ENCODE measurements around the gene EVI5L.

The EVI5L gene

DNA sequence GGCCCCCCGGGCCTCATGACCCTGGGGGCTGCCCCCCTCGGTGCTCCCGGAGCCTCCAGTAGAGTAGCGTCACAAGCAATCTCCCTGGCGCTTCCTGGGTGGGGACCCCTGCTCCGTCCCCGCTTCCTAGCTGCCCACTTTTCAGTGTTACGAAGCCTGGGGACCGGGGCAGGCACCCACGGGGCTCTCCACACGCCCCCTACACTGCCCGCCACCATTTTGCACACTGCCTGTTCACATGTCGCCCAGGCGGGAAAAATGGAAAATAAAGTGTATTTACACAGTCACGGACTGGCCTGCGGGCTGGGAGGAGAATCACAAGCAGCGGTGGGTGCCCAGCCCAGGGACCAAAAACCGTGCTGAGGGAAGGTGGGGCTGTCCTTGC is 34.7 kb downstream of the EVI5L start:
- Histone ChIP-seq H3K4me1 (ENCODE audit: control insufficient read depth, low read length) (peaks cover 18% of the 10 kb centered on the region), H3K27ac (ENCODE audit: low read depth, low read length) (no peak overlapping the region), H3K4me3 (ENCODE audit: low read length) (no peak overlapping the region), H3K36me3 (ENCODE audit: control insufficient read depth, low read length) (no peaks in the 10 kb centered on the region), H3K27me3 (ENCODE audit: control insufficient read depth, low read length) (peaks cover 15% of the 10 kb centered on the region), H3K9me2 (replicated peaks; ENCODE audit: control insufficient read depth, low read length) (no peaks in the 10 kb centered on the region), H3K9me3 (ENCODE audit: control insufficient read depth, insufficient read depth, low read length) (no peaks in the 10 kb centered on the region), H3K4me2 (ENCODE audit: low read length) (no peak overlapping the region), H3K79me2 (ENCODE audit: control insufficient read depth, low read length) (no peaks in the 10 kb centered on the region), H4K20me1 (ENCODE audit: control insufficient read depth, insufficient read depth, low read depth, low read length) (no peaks in the 10 kb centered on the region), H3F3A (ENCODE audit: control insufficient read depth, insufficient read depth) (no peaks in the 10 kb centered on the region)
- no peak for TF ChIP-seq EZH2phosphoT487 (IDR thresholded peaks at IDR 0.05; ENCODE audit: borderline replicate concordance, low read length)
- TF ChIP-seq, protein P1, sequence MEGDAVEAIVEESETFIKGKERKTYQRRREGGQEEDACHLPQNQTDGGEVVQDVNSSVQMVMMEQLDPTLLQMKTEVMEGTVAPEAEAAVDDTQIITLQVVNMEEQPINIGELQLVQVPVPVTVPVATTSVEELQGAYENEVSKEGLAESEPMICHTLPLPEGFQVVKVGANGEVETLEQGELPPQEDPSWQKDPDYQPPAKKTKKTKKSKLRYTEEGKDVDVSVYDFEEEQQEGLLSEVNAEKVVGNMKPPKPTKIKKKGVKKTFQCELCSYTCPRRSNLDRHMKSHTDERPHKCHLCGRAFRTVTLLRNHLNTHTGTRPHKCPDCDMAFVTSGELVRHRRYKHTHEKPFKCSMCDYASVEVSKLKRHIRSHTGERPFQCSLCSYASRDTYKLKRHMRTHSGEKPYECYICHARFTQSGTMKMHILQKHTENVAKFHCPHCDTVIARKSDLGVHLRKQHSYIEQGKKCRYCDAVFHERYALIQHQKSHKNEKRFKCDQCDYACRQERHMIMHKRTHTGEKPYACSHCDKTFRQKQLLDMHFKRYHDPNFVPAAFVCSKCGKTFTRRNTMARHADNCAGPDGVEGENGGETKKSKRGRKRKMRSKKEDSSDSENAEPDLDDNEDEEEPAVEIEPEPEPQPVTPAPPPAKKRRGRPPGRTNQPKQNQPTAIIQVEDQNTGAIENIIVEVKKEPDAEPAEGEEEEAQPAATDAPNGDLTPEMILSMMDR (IDR thresholded peaks at IDR 0.05; ENCODE audit: low read depth, low read length, poor library complexity, severe bottlenecking) = no peak

DNA sequence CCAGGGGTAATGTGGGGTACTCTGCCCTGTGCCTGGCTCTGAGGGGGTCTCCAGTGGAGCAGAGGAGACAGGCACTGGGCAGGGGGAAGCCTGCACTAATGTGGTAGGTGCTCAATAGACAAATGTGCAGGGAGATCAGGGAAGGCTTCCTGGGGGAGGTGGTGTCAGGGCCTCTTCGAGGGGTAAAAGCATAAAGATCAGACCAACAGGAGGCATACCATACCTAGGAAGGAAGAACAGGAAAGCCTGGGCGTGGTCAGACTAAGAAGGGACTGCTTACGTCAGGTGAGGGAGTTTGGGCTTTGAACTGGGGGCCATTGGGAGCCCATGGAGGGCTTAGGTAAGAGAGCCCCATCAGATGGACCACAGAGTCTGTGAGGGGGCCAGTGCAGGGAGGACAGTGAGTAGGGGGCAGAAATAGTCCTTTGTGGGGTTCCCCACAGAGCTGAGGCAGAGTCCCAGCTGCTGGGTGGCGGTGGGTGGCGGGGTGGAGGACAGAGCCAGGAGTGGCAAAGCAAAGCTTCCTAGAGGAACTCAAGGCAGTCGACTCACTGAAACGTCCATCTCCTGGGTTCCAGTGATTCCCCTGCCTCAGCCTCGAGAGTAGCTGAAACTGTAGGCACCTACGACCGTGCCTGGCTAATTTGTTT is 35.4 kb downstream of the EVI5L start:
- TF ChIP-seq, protein P1 (IDR thresholded peaks at IDR 0.05; ENCODE audit: low read depth, low read length, poor library complexity, severe bottlenecking) = no peak
- TF ChIP-seq EZH2phosphoT487 (IDR thresholded peaks at IDR 0.05; ENCODE audit: borderline replicate concordance, low read length) = no peak
- Histone ChIP-seq H3K79me2 (ENCODE audit: control insufficient read depth, low read length) (no peaks in the 10 kb centered on the region), H3K4me1 (ENCODE audit: control insufficient read depth, low read length) (peaks cover 25% of the 10 kb centered on the region), H3K27me3 (ENCODE audit: control insufficient read depth, low read length) (peaks cover 15% of the 10 kb centered on the region), H3K27ac (ENCODE audit: low read depth, low read length) (no peak overlapping the region), H3F3A (ENCODE audit: control insufficient read depth, insufficient read depth) (no peaks in the 10 kb centered on the region), H3K4me2 (ENCODE audit: low read length) (no peak overlapping the region), H3K36me3 (ENCODE audit: control insufficient read depth, low read length) (no peaks in the 10 kb centered on the region), H4K20me1 (ENCODE audit: control insufficient read depth, insufficient read depth, low read depth, low read length) (no peaks in the 10 kb centered on the region), H3K4me3 (ENCODE audit: low read length) (no peak overlapping the region), H3K9me3 (ENCODE audit: control insufficient read depth, insufficient read depth, low read length) (no peaks in the 10 kb centered on the region), H3K9me2 (replicated peaks; ENCODE audit: control insufficient read depth, low read length) (no peaks in the 10 kb centered on the region)

DNA sequence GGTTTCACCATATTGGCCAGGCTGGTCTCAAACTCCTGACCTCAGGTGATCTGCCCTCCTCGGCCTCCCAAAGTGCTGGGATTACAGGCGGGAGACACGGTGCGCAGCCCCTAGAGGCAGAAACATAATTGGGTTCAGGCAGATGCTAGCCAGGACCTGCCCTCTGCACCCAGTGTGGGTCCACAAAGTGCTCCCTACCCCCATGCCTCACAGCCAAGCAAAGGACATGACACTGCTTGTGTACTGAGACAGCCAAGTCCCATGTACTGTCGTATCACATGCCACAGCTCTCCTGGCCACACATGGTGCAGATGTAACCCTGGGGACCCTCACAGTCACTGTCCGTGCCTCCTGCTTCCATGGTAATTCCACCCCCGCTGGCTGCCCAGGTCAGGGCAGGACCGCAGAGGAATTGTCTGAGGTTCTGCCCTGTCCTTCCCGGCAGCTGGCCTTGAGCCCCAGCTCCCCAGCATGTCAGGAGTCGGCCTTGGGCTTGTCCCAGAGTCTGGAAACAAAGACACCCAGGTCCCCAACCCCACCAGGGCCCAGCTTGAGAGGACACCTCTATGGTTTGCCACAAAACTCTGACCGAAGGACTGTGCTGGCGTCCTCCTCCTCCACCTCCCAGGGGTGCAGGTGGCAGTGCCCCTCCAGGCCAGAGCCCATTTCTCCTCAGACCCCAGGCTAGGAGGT is 36.5 kb downstream of the EVI5L start:
- Histone ChIP-seq H3K4me3 (ENCODE audit: low read length) (no peak overlapping the region), H3K36me3 (ENCODE audit: control insufficient read depth, low read length) (no peaks in the 10 kb centered on the region), H3K9me2 (replicated peaks; ENCODE audit: control insufficient read depth, low read length) (no peaks in the 10 kb centered on the region), H3K27me3 (ENCODE audit: control insufficient read depth, low read length) (peaks cover 11% of the 10 kb centered on the region), H3F3A (ENCODE audit: control insufficient read depth, insufficient read depth) (peaks cover 6% of the 10 kb centered on the region), H3K4me1 (ENCODE audit: control insufficient read depth, low read length) (peaks cover 37% of the 10 kb centered on the region), H4K20me1 (ENCODE audit: control insufficient read depth, insufficient read depth, low read depth, low read length) (no peaks in the 10 kb centered on the region), H3K27ac (ENCODE audit: low read depth, low read length) (no peak overlapping the region), H3K79me2 (ENCODE audit: control insufficient read depth, low read length) (no peaks in the 10 kb centered on the region), H3K4me2 (ENCODE audit: low read length) (no peak overlapping the region), H3K9me3 (ENCODE audit: control insufficient read depth, insufficient read depth, low read length) (no peaks in the 10 kb centered on the region; the same call in 1 of the 2 replicates)
- TF ChIP-seq EZH2phosphoT487 (IDR thresholded peaks at IDR 0.05; ENCODE audit: borderline replicate concordance, low read length) = no peak
- TF ChIP-seq, protein P1 (IDR thresholded peaks at IDR 0.05; ENCODE audit: low read depth, low read length, poor library complexity, severe bottlenecking) = no peak
